IMR-90 (cell line): ENCODE data around the gene VCP. TPM values are rescaled to one million over a fixed set of nuclear protein-coding genes. Genes with fewer than 3 reads are reported as not detected.

ENCODE experiments used
- ATAC-seq: fragments of 200-7000 bp; cut with Tn5 transposase; 2 replicates; pipeline ENCODE4 v1.9.1; 2020; ENCODE audit warnings: low read depth, mild to moderate bottlenecking, moderate library complexity
- BruUV-seq: library from RNA; stranded (reverse); fragments of 400-500 nt; replicated peaks from 2 replicates; lab custom pipeline; 2021; lab: Mats Ljungman, UMichigan
- CTCF ChIA-PET: fragments of 300-600 bp; formaldehyde crosslinking; extraction: SDS; loops from one replicate; lab custom pipeline; 2021; ENCODE audit warnings: antibody characterized with exemption; lab: Yijun Ruan, JAX
- POLR2A ChIA-PET: fragments of 300-600 bp; sonication (Branson Sonifier 250); formaldehyde crosslinking; loops from one replicate; lab custom pipeline; 2022; ENCODE audit warnings: antibody characterized with exemption; ENCODE audit not compliant: unreplicated experiment; lab: Charles Lee
- DNase-seq: peaks from one replicate; pipeline ENCODE4 v3.0.0; 2013
- H2AFZ ChIP-seq: replicated peaks from 2 replicates; pipeline ENCODE3; 2013; ENCODE audit warnings: low read length, mild to moderate bottlenecking; ENCODE audit not compliant: poor library complexity
- H2AK5ac ChIP-seq: 2 replicates; pipeline ENCODE4 v1.6.1; 2013; ENCODE audit warnings: low read depth, low read length, inconsistent platforms
- H2AK9ac ChIP-seq: replicated peaks from 2 replicates; pipeline ENCODE3; 2013; ENCODE audit warnings: mild to moderate bottlenecking, low read depth, low read length, moderate library complexity; ENCODE audit not compliant: poor library complexity
- H2BK120ac ChIP-seq: 2 replicates; pipeline ENCODE4 v1.6.1; 2013; ENCODE audit warnings: low read depth, low read length, inconsistent platforms
- H2BK15ac ChIP-seq: 3 replicates; pipeline ENCODE4 v1.6.1; 2013; ENCODE audit warnings: low read depth, low read length, inconsistent platforms
- H2BK20ac ChIP-seq: 2 replicates; pipeline ENCODE4 v1.6.1; 2013; ENCODE audit warnings: low read depth, mild to moderate bottlenecking, inconsistent platforms, low read length, moderate library complexity
- H2BK5ac ChIP-seq: 2 replicates; pipeline ENCODE4 v1.6.1; 2013; ENCODE audit warnings: mild to moderate bottlenecking, low read depth, low read length, inconsistent platforms; ENCODE audit not compliant: poor library complexity, severe bottlenecking
- H3K14ac ChIP-seq: replicated peaks from 2 replicates; pipeline ENCODE4 v1.6.1; 2013; ENCODE audit warnings: low read depth, low read length, inconsistent platforms
- H3K18ac ChIP-seq: 2 replicates; pipeline ENCODE4 v1.6.1; 2013; ENCODE audit warnings: low read depth, low read length, control low read depth
- H3K23ac ChIP-seq: 2 replicates; pipeline ENCODE4 v1.6.1; 2013; ENCODE audit warnings: low read depth, low read length, inconsistent platforms
- H3K27ac ChIP-seq: 2 replicates; pipeline ENCODE4 v1.5.1; 2013; ENCODE audit warnings: mild to moderate bottlenecking, control low read depth, low read length; ENCODE audit not compliant: insufficient read depth
- H3K27me3 ChIP-seq: 2 replicates; pipeline ENCODE4 v1.6.1; 2013; ENCODE audit warnings: low read length; ENCODE audit not compliant: control insufficient read depth, insufficient read depth
- H3K36me3 ChIP-seq: 2 replicates; pipeline ENCODE4 v1.6.1; 2013; ENCODE audit warnings: low read length, mixed read lengths; ENCODE audit not compliant: control insufficient read depth, insufficient read depth
- H3K4ac ChIP-seq: 2 replicates; pipeline ENCODE4 v1.6.1; 2013; ENCODE audit warnings: low read depth, low read length, inconsistent platforms
- H3K4me1 ChIP-seq: 2 replicates; pipeline ENCODE4 v1.6.1; 2013; ENCODE audit warnings: low read length, mixed read lengths; ENCODE audit not compliant: control insufficient read depth, insufficient read depth
- H3K4me2 ChIP-seq: 2 replicates; pipeline ENCODE4 v1.6.1; 2013; ENCODE audit warnings: low read depth, mild to moderate bottlenecking, control low read depth, low read length, moderate library complexity
- H3K4me3 ChIP-seq: 2 replicates; pipeline ENCODE4 v1.5.1; 2013; ENCODE audit warnings: low read depth, mild to moderate bottlenecking, control low read depth, low read length, moderate library complexity; ENCODE audit not compliant: insufficient read depth
- H3K56ac ChIP-seq: 2 replicates; pipeline ENCODE4 v1.6.1; 2013; ENCODE audit warnings: low read length, inconsistent platforms; ENCODE audit not compliant: insufficient read depth; ENCODE audit errors: extremely low read depth
- H3K79me1 ChIP-seq, 2 experiments: 2 replicates each; pipeline ENCODE4 v1.6.1; 2013; ENCODE audit warnings: low read length in 2 of 2, inconsistent platforms in 1 of 2, low read depth in 1 of 2
- H3K9ac ChIP-seq: 2 replicates; pipeline ENCODE4 v1.6.1; 2013; ENCODE audit warnings: low read depth, low read length, control low read depth
- H3K9me1 ChIP-seq: 2 replicates; pipeline ENCODE4 v1.6.1; 2013; ENCODE audit warnings: low read length, inconsistent platforms; ENCODE audit not compliant: insufficient read depth
- H3K9me3 ChIP-seq: 2 replicates; pipeline ENCODE4 v1.6.1; 2013; ENCODE audit warnings: low read length; ENCODE audit not compliant: control insufficient read depth, insufficient read depth
- H4K20me1 ChIP-seq: 2 replicates; pipeline ENCODE4 v1.6.1; 2013; ENCODE audit warnings: low read length, inconsistent platforms; ENCODE audit not compliant: insufficient read depth
- H4K5ac ChIP-seq: 2 replicates; pipeline ENCODE4 v1.6.1; 2013; ENCODE audit warnings: mild to moderate bottlenecking, low read depth, low read length, control low read depth
- H4K8ac ChIP-seq, 2 experiments: 2 replicates each; pipeline ENCODE4 v1.6.1; 2013; ENCODE audit warnings: low read depth in 2 of 2, low read length in 2 of 2, control low read depth in 1 of 2, inconsistent platforms in 1 of 2
- H4K91ac ChIP-seq: 2 replicates; pipeline ENCODE4 v1.6.1; 2013; ENCODE audit warnings: low read depth, low read length, inconsistent platforms; ENCODE audit not compliant: insufficient read depth
- CTCF ChIP-seq: conservative IDR thresholded peaks from 2 replicates; pipeline ENCODE4 v1.5.1; 2012; ENCODE audit warnings: mild to moderate bottlenecking, low read depth, low read length, improper control_type of control experiment
- FOS ChIP-seq: fragments of 150-350 bp; IDR thresholded peaks from 2 replicates; pipeline ENCODE4 v1.6.1; 2016; ENCODE audit warnings: low read depth, low read length
- MAZ ChIP-seq: IDR thresholded peaks from 2 replicates; pipeline ENCODE4 v1.6.1; 2012; ENCODE audit warnings: low read depth, mild to moderate bottlenecking, low read length, improper control_type of control experiment, moderate library complexity, borderline replicate concordance
- RAD21 ChIP-seq: IDR thresholded peaks from 2 replicates; pipeline ENCODE4 v1.6.1; 2012; ENCODE audit warnings: low read length, improper control_type of control experiment
- WGBS, 2 experiments: methylation state at CpG; one replicate each; pipeline versions ENCODE4 v1.1.5 to v1.1.7; 2013; ENCODE audit warnings: missing lambda C conversion rate in 2 of 2; ENCODE audit not compliant: insufficient read length in 1 of 2; ENCODE audit errors: extremely low coverage in 2 of 2; 5-methylcytosine and 5-hydroxymethylcytosine counted together
- dilution Hi-C: fragments of 300-500 bp; cut with HindIII; formaldehyde crosslinking; loops from one replicate; pipeline ENCODE4 v1.14.3; 2018; ENCODE audit warnings: low sequenced_read_pairs; ENCODE audit not compliant: unreplicated experiment
- in situ Hi-C: fragments of 300-500 bp; cut with MboI; formaldehyde crosslinking; loops from 3 replicates; pipeline ENCODE4 v1.14.3; 2019; ENCODE audit warnings: low sequenced_read_pairs, inconsistent platforms, mixed read lengths
- intact Hi-C: fragments of 100-400 bp; cut with micrococcal nuclease; formaldehyde crosslinking; loops from 2 replicates; pipeline ENCODE4 v1.10.0; 2022
- polyA plus RNA-seq, 3 experiments: library from polyadenylated mRNA; depleted of rRNA; stranded (reverse); fragments of >200 nt; gene quantifications; 2 replicates each; pipeline ENCODE4 v1.2.3, GENCODE V29; 2012; ENCODE audit warnings: low replicate concordance in 1 of 3
- total RNA-seq: library from RNA; depleted of rRNA; stranded (reverse); fragments of >200 nt; gene quantifications from 2 replicates; pipeline ENCODE4 v1.2.3, GENCODE V29; 2012

VCP gene
- total and polyA plus RNA-seq, 2 of the 4 experiments (the other 2 are of a cell fraction), result 292 to 516 TPM

- TF ChIP-seq CTCF, result no peak
Measured at GRCh38 chr9:35107297-35108290, 35.2 kb upstream of the VCP start (continued).

- Histone ChIP-seq H3K4ac (no peak overlapping the region), H2AK9ac (no peak overlapping the region), H2BK20ac (no peak overlapping the region), H3K79me1 (peaks cover 30 to 47% of the 10 kb centered on the region in 2 experiments), H3K23ac (no peak overlapping the region), H2BK15ac (no peak overlapping the region), H3K27ac (no peak overlapping the region), H3K27me3 (no peaks in the 10 kb centered on the region), H4K5ac (no peak overlapping the region), H3K14ac (no peak overlapping the region), H3K18ac (no peak overlapping the region), H2AK5ac (no peak overlapping the region), H4K8ac (no peak overlapping the region), H3K56ac (no peak overlapping the region), H3K4me1 (peaks cover 15% of the 10 kb centered on the region), H2BK5ac (no peak overlapping the region), H3K9me3 (no peaks in the 10 kb centered on the region), H3K4me2 (no peak overlapping the region), H3K9me1 (peaks cover 29% of the 10 kb centered on the region), H3K36me3 (peaks cover 37% of the 10 kb centered on the region), H4K91ac (no peak overlapping the region), H3K9ac (no peak overlapping the region), H2BK120ac (no peak overlapping the region), H3K4me3 (no peak overlapping the region), H2AFZ (no peak overlapping the region), H4K20me1 (peaks cover 9% of the 10 kb centered on the region; the same call in 1 of the 2 replicates)
- in situ Hi-C loops, result no loop called here
- TF ChIP-seq MAZ (no peak), RAD21 (no peak), FOS (no peak)
- dilution Hi-C loops, result no loop called here
- POLR2A ChIA-PET, result no interaction called here
- no TSS peak for BruUV-seq
- ATAC-seq (no peak), DNase-seq (no peak)
- CTCF ChIA-PET, result no interaction called here
- no CpG with 5 or more reads among the region's 7 CpGs for WGBS, 2 experiments
- intact Hi-C loops, result no loop called here
Measured at GRCh38 chr9:35106343-35106730, 33.9 kb upstream of the VCP start.
